HL-60/S4 treated with phorbol 12-myristate 13-acetate at 8.2 ng/mL for 4 days and 3 days (cell line): ENCODE measurements around the gene ACTMAP.
"Not testable (repeated sequence)": the region's sequence is repeated elsewhere in the genome, so short reads cannot be mapped to it uniquely, and the experiment has no call there.

Experiments used
- in situ Hi-C: fragments of 300-500 bp; cut with MboI; formaldehyde crosslinking; loops from 2 replicates; pipeline ENCODE4 v1.15.0; 2022; ENCODE audit warnings: low sequenced_read_pairs

The ACTMAP gene

DNA sequence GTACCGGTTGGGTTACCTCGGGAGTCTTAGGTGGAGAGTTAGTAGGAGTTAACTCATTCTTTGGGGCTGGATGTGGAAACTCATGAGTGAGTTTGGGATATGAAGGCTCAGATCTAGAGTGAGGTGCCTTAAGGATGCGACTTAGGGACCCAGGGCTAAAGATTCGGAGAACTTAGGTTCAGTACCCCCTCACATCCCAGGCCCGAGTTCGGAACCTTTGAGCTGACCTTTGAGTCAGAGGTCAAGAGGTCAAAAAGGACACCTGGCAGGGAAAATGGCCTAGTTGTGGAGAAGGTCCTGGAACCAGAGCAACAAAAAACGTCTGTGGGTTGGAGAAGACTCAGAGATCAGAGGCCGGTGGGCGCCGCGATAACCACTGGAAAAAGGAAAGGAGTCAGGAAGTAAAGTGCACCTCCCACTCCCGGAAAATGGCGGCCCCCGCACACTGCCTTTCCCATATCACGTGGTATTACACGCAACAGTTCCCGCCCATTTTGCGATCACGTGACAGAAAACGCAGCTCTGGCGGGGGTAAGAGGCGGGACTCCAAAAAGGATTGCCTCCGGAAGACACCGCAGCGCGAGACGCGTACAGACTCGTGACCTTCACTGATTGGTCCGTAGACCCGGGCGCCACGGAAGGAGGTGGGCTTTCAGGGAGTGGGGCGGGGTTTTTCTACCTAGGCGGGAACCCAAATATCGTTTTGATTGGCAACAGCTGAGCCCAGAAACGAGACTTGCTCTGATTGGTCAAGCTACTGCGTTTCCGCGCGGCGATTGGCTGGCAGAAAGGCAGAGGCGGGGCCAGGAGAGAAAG, at the start of gene ACTMAP:
Gene ACTMAP, minus strand, starts transcription at position 420 of the 816 bp plus-strand sequence. CDS start 674 bp downstream, outside the sequence.
- in situ Hi-C loops: no loop called here

- in situ Hi-C loops: no loop called here
Observed at GRCh38 chr19:40799558-40800338, 49.5 kb upstream of the ACTMAP start.

DNA sequence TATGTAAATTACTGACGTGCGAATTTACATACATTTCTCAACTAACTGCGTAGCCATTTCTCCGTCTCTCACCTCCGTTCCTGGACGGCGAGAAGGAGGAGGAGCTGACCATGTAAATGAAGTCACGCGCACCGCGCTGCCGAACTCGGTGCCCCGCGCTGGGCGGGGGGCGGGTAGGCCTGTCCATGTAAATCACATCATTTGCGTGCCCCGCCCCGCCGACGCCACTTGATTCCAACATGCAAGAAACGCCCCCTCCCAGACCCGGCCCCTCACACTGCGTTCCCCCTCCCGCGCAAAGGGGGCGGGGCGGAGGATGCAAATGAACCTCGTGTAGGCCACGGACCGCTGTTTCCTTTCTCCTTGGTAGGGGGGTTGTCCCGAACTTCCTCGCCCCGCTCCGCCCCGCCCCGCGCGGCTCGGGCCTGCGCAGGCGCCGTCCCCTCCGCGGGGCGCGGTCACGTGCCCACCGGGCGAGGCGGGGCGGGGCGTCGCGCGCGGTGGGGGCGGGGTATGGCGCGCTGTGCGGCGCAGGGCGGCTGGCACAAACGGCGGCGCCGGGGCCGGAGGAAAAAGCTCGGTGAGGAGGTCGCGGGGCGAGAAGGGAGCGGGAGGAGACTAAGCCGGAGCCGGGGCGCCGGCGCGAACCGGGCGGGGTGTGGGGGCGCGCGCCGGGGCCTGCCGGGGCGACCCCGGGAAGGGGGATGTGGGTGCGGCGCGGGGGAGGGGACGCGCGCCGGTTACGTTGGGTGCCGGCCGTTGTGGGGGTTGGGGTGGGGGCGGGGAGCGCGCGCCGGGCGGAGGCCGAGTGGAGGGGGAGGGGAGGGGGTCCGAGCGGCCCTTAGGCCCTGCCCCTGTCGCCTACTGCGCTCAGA, 48.6 kb upstream of the ACTMAP start, which contains the start of gene EGLN2:
Gene EGLN2, plus strand, starts transcription at position 509 of the 875 bp plus-strand sequence. CDS start 1,382 bp downstream, outside the sequence.
- in situ Hi-C loops: no loop called here

DNA sequence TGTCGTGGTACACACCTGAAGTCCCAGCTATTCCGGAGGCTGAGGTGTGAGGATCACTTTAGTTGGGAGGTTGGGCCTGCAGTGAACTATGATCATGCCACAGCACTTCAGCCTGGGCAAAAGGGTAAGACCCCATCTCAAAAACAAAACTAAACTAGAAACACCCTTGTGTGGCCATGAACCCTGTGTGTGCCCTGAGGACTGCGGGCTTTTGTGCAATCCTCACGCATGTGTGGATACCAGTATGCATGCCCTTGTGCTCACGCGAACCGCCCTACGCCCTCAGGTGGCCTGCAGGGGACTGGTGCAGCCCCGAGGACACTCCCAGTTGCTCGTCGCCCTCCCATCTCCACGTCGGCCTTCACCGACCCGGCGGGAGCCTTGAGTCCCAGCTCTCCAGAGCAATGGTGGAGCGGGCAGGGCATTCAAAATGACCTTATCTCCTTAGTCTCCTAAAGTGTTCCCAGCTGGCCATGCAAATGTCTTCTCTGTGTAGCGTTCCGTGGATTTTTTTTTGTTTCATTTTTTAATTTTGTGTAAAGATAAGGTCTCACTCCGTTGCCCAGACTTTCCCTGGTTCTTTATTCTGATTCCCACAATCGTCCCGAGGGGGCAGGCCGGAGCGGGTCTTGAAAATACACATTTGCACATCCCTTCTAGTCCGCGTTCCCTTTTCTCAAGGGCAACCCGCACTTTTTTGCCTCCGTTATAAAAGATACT, 47.8 kb upstream of the ACTMAP start:
- in situ Hi-C loops: no loop called here

- in situ Hi-C loops: no loop called here
Observed at GRCh38 chr19:40797166-40797962, 47.1 kb upstream of the ACTMAP start.

DNA sequence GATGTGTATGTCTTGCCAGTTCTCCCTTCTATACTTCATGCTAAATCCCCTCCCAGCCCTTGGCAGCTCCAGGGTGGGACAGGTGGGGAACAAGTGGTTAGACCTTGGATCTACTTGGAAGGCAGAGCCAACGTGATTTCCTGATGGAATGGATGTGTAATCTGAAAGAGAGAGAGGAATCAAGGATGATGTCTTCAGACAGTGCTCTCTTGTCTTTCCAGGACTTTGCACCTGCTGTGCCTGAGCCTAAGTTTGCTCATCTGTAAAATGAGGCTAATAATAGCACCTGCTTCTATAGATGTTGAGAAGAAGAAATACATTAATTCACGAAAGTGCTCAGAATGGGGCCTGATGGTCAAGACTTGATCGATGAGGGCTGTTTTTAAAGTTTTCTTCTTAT, 41.7 kb upstream of the ACTMAP start:
- in situ Hi-C loops: no loop called here

DNA sequence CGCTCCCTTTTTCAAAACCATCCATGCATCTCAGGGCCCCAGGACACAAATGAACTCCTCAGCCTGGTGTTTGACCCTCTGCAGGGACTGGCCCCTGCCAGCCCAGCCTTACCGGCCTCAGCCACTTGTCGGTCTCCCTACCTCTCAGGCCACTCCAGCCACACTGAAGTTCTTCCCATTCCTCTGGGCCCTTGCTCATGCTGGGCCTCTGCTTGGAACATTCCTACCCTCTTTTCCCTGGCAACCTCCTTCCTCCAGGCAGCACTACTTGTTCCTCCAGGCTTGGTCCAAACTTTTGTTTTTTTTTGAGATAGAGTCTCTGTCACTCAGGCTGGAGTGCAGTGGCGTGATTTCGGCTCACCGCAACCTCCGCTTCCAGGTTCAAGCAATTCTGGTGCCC, 41.1 kb upstream of the ACTMAP start:
- in situ Hi-C loops: no loop called here

DNA sequence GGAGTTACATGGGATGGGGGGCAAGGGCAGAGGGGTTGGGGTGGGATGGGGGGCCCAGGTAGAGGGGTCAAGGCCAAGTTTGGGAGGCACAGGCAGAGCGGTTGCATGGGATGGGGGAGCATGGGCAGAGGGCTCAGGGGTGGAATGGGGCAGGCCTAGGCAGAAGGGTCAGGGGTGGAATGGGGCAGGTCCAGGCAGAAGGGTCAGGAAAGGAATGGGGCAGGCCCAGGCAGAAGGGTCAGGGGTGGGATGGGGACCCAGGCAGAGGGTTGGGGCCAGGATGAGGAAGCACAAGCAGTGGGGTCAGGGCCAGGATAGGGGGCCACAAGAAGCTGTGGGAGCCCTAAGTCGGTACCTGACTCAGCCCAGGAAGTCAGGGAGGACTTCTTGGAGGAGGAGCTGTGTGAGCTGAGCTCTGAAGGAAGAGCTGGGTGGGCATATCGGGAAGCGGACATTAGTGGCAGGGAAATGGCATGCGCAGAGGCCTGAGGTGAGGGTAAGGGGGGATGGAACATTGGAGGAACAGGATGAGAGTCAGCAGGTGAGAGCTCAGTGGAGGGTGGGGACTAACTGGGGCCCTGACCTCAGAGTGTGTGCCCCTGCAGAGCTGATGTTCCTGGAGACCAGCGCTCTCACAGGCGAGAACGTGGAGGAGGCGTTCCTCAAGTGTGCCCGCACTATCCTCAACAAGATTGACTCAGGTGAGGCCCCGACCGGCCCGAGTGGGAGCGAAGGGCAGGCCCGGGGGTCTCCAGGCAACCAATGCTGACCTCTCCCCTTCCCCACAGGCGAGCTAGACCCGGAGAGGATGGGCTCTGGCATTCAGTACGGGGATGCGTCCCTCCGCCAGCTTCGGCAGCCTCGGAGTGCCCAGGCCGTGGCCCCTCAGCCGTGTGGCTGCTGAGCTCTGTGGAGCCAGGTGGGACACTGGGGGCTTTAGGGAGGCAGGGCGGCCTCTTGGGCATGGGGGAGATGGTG, 36.1 kb upstream of the ACTMAP start:
- in situ Hi-C loops: no loop called here

DNA sequence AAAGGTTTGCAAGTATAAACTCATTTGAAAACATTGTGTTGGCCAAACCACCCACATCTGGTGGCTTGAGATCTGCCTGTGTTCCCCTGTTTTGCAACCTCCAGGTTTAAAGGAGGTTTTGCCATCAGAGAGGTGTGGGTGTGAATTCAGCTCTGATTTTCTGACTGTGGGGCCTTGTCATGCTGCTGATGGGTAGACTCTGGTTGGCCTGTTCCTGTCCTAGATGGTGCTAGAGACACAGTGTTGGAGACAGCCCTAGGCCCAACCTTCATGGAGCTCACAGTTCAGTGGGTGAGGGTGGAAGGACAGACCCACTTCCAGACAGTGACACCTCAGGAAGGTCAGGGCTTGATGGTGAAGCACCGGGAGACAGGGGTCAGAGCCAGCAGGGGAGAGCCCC, 35.2 kb upstream of the ACTMAP start:
- in situ Hi-C loops: no loop called here

GRCh38 chr19:40784146-40784545, 33.9 kb upstream of the ACTMAP start:
- in situ Hi-C loops: not testable (repeated sequence)

DNA sequence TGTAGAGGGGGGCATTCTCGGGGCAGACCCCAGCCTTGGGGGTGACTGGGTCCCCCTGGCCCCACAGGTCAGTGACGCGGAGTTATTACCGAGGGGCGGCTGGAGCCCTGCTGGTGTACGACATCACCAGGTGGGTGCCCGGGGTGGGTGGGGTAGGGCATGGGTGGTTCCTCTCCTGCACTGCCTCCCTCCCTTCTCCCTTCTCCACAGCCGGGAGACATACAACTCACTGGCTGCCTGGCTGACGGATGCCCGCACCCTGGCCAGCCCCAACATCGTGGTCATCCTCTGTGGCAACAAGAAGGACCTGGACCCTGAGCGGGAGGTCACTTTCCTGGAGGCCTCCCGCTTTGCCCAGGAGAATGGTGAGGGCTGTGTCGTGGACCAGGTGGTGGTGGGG, 33.4 kb upstream of the ACTMAP start:
- in situ Hi-C loops: no loop called here

DNA sequence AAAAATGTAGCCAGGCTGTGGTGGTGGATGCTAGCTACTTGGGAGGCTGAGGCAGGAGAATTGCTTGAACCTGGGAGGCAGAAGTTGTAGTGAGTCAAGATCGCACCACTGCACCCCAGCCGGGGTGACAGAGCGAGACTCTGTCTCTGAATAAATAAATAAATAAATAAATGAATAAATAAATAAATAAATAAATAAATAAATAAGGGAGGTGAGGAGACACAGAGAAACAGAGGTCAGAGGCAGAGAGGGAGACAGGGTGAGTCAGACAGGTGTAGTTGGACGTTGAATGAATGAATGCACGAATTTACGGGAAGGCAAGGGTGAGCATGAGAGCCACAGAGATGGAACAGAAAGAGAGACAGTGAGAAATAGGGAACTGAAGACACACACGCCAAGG, 30.9 kb upstream of the ACTMAP start:
- in situ Hi-C loops: no loop called here

DNA sequence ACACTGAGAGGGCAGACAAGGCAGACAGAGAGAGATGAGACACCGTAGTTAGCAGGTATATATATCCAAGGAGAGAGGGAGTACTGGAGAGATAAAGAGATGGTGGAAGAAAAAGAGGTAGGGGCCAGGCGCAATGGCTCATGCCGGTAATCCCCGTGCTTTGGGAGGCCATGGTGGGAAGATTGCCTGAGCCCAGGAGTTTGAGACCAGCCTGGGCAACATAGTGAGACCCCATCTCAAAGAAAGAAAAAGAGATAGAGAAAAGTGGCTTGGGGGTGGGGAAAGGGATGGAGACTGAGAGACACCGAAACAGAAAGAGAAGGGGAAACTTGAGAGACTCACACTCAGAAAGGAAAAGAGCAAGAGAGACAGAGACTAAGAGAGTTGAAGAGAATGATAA, 30.3 kb upstream of the ACTMAP start:
- in situ Hi-C loops: no loop called here

DNA sequence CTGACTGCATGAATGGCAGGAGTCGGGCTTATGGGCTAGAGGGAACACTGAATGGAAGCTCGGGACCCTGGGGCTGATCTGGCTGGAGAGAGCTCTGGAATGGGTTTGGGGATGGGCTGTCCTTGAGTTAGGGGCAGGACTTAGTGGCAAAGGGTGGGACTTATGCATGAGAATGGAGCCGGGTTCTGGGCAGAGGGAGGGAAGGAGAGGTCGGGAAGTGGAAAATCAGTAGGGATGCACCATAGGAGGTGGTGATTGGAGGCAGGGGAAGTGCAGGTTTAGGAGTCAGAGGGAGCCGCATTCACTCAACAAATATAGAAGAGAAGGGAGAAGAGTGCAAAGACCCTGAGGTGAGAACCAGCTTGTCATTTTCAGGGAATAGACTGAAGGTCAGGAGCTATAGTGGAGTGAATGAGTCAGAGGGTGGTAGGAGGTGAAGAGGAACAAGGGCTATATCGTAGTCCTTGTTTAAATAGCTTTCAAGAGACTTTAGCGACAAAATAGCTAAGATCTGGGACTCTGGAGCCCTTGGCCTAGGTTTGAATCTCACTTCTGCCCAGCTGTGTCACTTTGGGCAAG, 28.5 kb upstream of the ACTMAP start:
- in situ Hi-C loops: no loop called here

DNA sequence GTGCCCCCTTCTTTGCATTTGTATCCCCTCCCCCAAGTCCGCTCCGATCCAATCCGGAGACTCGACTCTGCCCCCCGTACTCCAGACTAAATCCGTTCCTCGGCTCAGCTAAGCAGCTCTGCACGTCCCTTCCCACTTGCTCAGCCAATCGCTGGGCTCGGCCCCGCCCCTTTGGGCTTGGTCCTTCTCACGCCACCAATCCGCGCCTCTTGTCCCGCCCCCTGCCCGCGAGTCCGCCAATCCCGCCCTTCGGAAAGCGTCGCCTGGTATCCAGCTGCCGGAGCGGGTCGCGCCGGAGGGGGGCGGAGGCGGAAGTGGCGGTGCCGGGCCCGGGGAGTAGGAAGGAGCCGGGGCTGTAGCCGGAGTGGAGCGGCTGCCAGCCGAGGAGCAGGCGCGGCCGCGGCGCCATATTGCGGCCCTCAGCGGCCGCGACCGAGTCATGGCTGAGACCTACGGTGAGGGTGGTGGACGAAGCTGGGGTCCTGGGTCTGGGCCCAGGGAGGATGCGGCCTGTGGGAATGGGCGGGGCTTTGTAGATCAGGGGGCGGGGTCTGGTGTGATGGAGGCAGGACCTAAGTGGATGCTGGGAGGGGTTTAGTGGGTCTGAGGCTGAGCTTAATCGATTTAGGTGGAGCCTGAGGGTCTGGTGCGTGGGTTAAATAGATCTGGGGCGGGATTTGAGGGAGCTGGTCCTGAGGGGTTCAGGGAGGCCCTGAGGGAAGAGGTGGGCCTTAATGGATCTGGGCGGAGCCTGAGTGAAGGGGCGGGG, 27.8 kb upstream of the ACTMAP start, which contains the start of gene RAB4B:
Gene RAB4B, plus strand, starts transcription at position 311 of the 769 bp plus-strand sequence. Its CDS starts 129 bp downstream, at position 440.
- in situ Hi-C loops: no loop called here

DNA sequence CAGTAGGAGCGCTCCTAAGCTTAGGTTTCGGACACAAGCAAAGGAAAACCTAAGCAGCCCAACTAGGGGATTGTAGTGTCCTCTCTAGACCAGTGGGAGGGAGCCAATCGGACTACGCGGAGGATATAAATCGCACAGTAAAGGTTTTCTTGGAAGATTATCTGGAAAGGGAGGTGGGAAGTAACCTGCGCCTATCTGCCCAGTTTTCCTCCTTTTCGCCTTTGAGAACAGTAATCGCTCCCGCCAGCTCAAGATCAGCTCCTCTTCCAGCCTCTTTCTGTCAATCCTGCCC, 27.3 kb upstream of the ACTMAP start:
- in situ Hi-C loops: no loop called here

- in situ Hi-C loops: no loop called here
Observed at GRCh38 chr19:40776932-40777644, 26.8 kb upstream of the ACTMAP start.
